Endothelial cell of umbilical vein (primary cell): ENCODE data around the gene ACHE. TPM values are rescaled to one million over a fixed set of nuclear protein-coding genes. Genes with fewer than 3 reads are reported as not detected.

ENCODE experiments used
- BruUV-seq: library from RNA; stranded (reverse); fragments of 400-500 nt; replicated peaks from 2 replicates; lab custom pipeline; 2021; lab: Mats Ljungman, UMichigan
- CTCF ChIA-PET: fragments of 300-600, 350-600 bp; sonication (Branson Sonifier 250); formaldehyde crosslinking; loops from one replicate; lab custom pipeline; 2021; ENCODE audit warnings: antibody characterized with exemption, inconsistent platforms; lab: Charles Lee
- POLR2A ChIA-PET: fragments of 300-600, 350-600 bp; sonication (Branson Sonifier 250); formaldehyde crosslinking; loops from one replicate; lab custom pipeline; 2021; ENCODE audit warnings: antibody characterized with exemption, inconsistent platforms; lab: Charles Lee
- DNase-seq: peaks from one replicate; pipeline ENCODE4 v3.0.0-alpha.2; 2011; ENCODE audit warnings: low read depth, low spot score
- FAIRE-seq: peaks from 2 replicates; lab custom pipeline; 2011; peaks lifted over from hg19 to GRCh38; lab: Jason Lieb, UNC
- H2AFZ ChIP-seq: 2 replicates; pipeline ENCODE4 v1.6.0; 2012; ENCODE audit warnings: low read depth, low read length, control low read depth, inconsistent platforms
- H3K27ac ChIP-seq: 2 replicates; pipeline ENCODE4 v1.5.1; 2011; ENCODE audit warnings: low read depth, mild to moderate bottlenecking, control low read depth, low read length, moderate library complexity; ENCODE audit not compliant: insufficient read depth
- H3K27me3 ChIP-seq, 2 experiments: 2 replicates each; pipeline versions ENCODE4 v1.6.0 to v1.6.1; 2011; ENCODE audit warnings: low read length in 2 of 2, mixed read lengths in 1 of 2; ENCODE audit not compliant: control insufficient read depth in 2 of 2, insufficient read depth in 2 of 2
- H3K36me3 ChIP-seq, 2 experiments: 2 replicates in 1 of 2; 3 replicates in 1 of 2; pipeline ENCODE4 v1.5.1; 2011; ENCODE audit warnings: low read length in 2 of 2, mild to moderate bottlenecking in 1 of 2, moderate library complexity in 1 of 2; ENCODE audit not compliant: control insufficient read depth in 2 of 2, insufficient read depth in 2 of 2; ENCODE audit errors: extremely low read depth in 1 of 2
- H3K4me1 ChIP-seq: 3 replicates; pipeline ENCODE4 v1.5.1; 2011; ENCODE audit warnings: mild to moderate bottlenecking, low read length; ENCODE audit not compliant: control insufficient read depth, insufficient read depth; ENCODE audit errors: extremely low read depth
- H3K4me2 ChIP-seq: 2 replicates; pipeline ENCODE4 v1.6.1; 2011; ENCODE audit warnings: low read length, control low read depth, mixed read lengths; ENCODE audit not compliant: insufficient read depth
- H3K4me3 ChIP-seq, 3 experiments: fragments of 200-600 bp in 1 of 3; sonication (generic), shearing (Covaris generic) in 1 of 3; replicated peaks in 1 of 3; 2 replicates each; pipeline ENCODE4 v1.5.1; 2011 to 2016; ENCODE audit warnings: control low read depth in 3 of 3, low read length in 3 of 3, mild to moderate bottlenecking in 2 of 3, inconsistent platforms in 1 of 3, low read depth in 1 of 3, moderate library complexity in 1 of 3; ENCODE audit not compliant: insufficient read depth in 1 of 3
- H3K79me2 ChIP-seq: 2 replicates; pipeline ENCODE4 v1.6.0; 2012; ENCODE audit warnings: low read length, inconsistent platforms; ENCODE audit not compliant: control insufficient read depth, insufficient read depth
- H3K9ac ChIP-seq: replicated peaks from 2 replicates; pipeline ENCODE3; 2011; ENCODE audit warnings: low read length, control low read depth; ENCODE audit not compliant: insufficient read depth; ENCODE audit errors: extremely low read depth
- H3K9me1 ChIP-seq: replicated peaks from 3 replicates; pipeline ENCODE4 v1.6.0; 2011; ENCODE audit warnings: mild to moderate bottlenecking, low read length; ENCODE audit not compliant: control insufficient read depth, insufficient read depth; ENCODE audit errors: extremely low read depth
- H3K9me3 ChIP-seq: replicated peaks from 2 replicates; pipeline ENCODE4 v1.5.1; 2012; ENCODE audit warnings: low read length, inconsistent platforms; ENCODE audit not compliant: control insufficient read depth, insufficient read depth
- H4K20me1 ChIP-seq: replicated peaks from 2 replicates; pipeline ENCODE3; 2011; ENCODE audit warnings: mild to moderate bottlenecking, low read length; ENCODE audit not compliant: control insufficient read depth, insufficient read depth; ENCODE audit errors: extremely low read depth
- CTCF ChIP-seq, 2 donors: IDR thresholded peaks; 1 replicate in 1 of 2; 2 replicates in 1 of 2; pipeline ENCODE4 v1.5.1; 2011; ENCODE audit warnings: low read length in 2 of 2, mild to moderate bottlenecking in 2 of 2, moderate library complexity in 2 of 2, control low read depth in 1 of 2, inconsistent platforms in 1 of 2, low read depth in 1 of 2; ENCODE audit not compliant: insufficient read depth in 1 of 2; ENCODE audit errors: extremely low read depth in 1 of 2
- EZH2 ChIP-seq: IDR thresholded peaks from 2 replicates; pipeline ENCODE4 v1.6.1; 2012; ENCODE audit warnings: borderline replicate concordance, low read depth, mild to moderate bottlenecking, moderate library complexity, low read length, inconsistent platforms; ENCODE audit not compliant: severe bottlenecking
- FOS ChIP-seq: IDR thresholded peaks from 2 replicates; pipeline ENCODE4 v1.6.1; 2011; ENCODE audit warnings: mild to moderate bottlenecking, low read length, moderate library complexity, borderline replicate concordance; ENCODE audit not compliant: insufficient read depth
- GATA2 ChIP-seq: IDR thresholded peaks from 2 replicates; pipeline ENCODE4 v1.7.0; 2011; ENCODE audit warnings: low read depth, mild to moderate bottlenecking, moderate library complexity, mixed read lengths, low read length; ENCODE audit not compliant: insufficient read length, insufficient read depth
- JUN ChIP-seq: IDR thresholded peaks from 2 replicates; pipeline ENCODE4 v1.6.1; 2011; ENCODE audit warnings: borderline replicate concordance, low read depth; ENCODE audit not compliant: insufficient read length, insufficient read depth
- MAX ChIP-seq: IDR thresholded peaks from 2 replicates; pipeline ENCODE4 v1.6.1; 2011; ENCODE audit not compliant: insufficient read depth, insufficient read length
- MYC ChIP-seq: IDR thresholded peaks from one replicate; pipeline ENCODE4 v1.6.1; 2011; ENCODE audit warnings: mild to moderate bottlenecking, low read depth, low read length
- POLR2A ChIP-seq: IDR thresholded peaks from 2 replicates; pipeline ENCODE4 v1.6.1; 2012; ENCODE audit warnings: low read depth, mild to moderate bottlenecking, control low read depth, low read length
- POLR2AphosphoS5 ChIP-seq: IDR thresholded peaks from 2 replicates; pipeline ENCODE4 v1.6.1; 2012; ENCODE audit warnings: low read depth, mild to moderate bottlenecking, control low read depth, low read length, moderate library complexity; ENCODE audit not compliant: insufficient read depth
- dilution Hi-C: fragments of 300-500 bp; cut with MboI; formaldehyde crosslinking; loops from one replicate; pipeline ENCODE4 v1.15.0; 2019; ENCODE audit warnings: low sequenced_read_pairs; ENCODE audit not compliant: extremely low pct_ligation_motif_present
- intact Hi-C: fragments of 100-400 bp; cut with micrococcal nuclease; formaldehyde crosslinking; loops from one replicate; pipeline ENCODE4 v1.10.0; 2022
- polyA plus RNA-seq, 4 experiments: library from polyadenylated mRNA; depleted of rRNA in 3 of 4; stranded (reverse) in 3 of 4; unstranded in 1 of 4; fragments of >200 nt; gene quantifications; 2 replicates each; pipeline versions ENCODE4 v1.2.1 to v1.2.3, GENCODE V29; 2011 to 2012; ENCODE audit warnings: missing spikeins in 1 of 4
- total RNA-seq: library from RNA; stranded (reverse); gene quantifications from 2 replicates; pipeline ENCODE4 v1.2.3, GENCODE V29; 2021

Gene ACHE
- total and polyA plus RNA-seq, 2 donors (not counting 3 experiments of a cell fraction or from before 2014, with no cell fraction given): 0.18 to 0.28 TPM

GRCh38 chr7:100867040-100867775 is 28.5 kb downstream of the ACHE start, which contains the start of gene TRIP6:
TSS of gene TRIP6 (plus strand) at chr7:100867387. CDS start at chr7:100867498, 111 bp downstream.
- TF ChIP-seq MYC: no peak
- TF ChIP-seq MAX: peak; percentile 78
- peak; percentile 82 for TF ChIP-seq POLR2A
- no peak for TF ChIP-seq EZH2
- no peak for TF ChIP-seq CTCF (IDR thresholded peaks at IDR 0.05; ENCODE audit: extremely low read depth in 1 of 2, insufficient read depth in 1 of 2, low read depth in 1 of 2, low read length in 2 of 2)
- no peak for TF ChIP-seq GATA2
- TF ChIP-seq JUN: peak; percentile 86
- TF ChIP-seq FOS: peak; percentile 62
- TF ChIP-seq POLR2AphosphoS5: no peak
- Histone ChIP-seq H3K27me3 (no peaks in the 10 kb centered on the region), H3K4me1 (peaks cover 36% of the 10 kb centered on the region), H3K9me3 (no peaks in the 10 kb centered on the region), H3K4me2 (peak within 1 kb of the TSS; percentile 86), H2AFZ (peak within 1 kb of the TSS; percentile 60), H3K27ac (peak within 1 kb of the TSS; percentile 90), H4K20me1 (no peaks in the 10 kb centered on the region), H3K36me3 (peaks cover 4 to 17% of the 10 kb centered on the region in 2 experiments), H3K4me3 (peak within 1 kb of the TSS; percentile 72 to 93 (median 87)), H3K9ac (peak within 1 kb of the TSS; percentile 98), H3K9me1 (no peaks in the 10 kb centered on the region), H3K79me2 (peaks cover 25% of the 10 kb centered on the region)
- CTCF ChIA-PET: interaction anchor here (0.7 to 1.0 kb wide), 2 partner anchors 15 to 162 kb away, joined by 3 to 5 read pairs; partner anchors contain the start of genes POP7 and SLC12A9
- POLR2A ChIA-PET: interaction anchor here (0.7 to 1.0 kb wide), 2 partner anchors 8 to 20 kb away, joined by 3 to 4 read pairs; partner anchors contain the start of gene SRRT
- TSS peak; percentile 67 for BruUV-seq
- DNase-seq: peak; percentile 76
- FAIRE-seq: peak; percentile 91
- dilution Hi-C loops (no loop called here), intact Hi-C loops (loop anchor here (1.0 to 10.0 kb wide), 3 partner anchors 8 to 282 kb away; partner anchors contain the start of genes FBXO24, LRCH4 and SRRT)
